ENCODE measurements around the gene ERFE. TPM values are rescaled to one million over a fixed set of nuclear protein-coding genes. Genes with fewer than 3 reads are reported as not detected.

Gene ERFE
- total RNA-seq, 4 donors from 2014 or later: 0.46 to 3.3 (median 1.3) TPM

DNA sequence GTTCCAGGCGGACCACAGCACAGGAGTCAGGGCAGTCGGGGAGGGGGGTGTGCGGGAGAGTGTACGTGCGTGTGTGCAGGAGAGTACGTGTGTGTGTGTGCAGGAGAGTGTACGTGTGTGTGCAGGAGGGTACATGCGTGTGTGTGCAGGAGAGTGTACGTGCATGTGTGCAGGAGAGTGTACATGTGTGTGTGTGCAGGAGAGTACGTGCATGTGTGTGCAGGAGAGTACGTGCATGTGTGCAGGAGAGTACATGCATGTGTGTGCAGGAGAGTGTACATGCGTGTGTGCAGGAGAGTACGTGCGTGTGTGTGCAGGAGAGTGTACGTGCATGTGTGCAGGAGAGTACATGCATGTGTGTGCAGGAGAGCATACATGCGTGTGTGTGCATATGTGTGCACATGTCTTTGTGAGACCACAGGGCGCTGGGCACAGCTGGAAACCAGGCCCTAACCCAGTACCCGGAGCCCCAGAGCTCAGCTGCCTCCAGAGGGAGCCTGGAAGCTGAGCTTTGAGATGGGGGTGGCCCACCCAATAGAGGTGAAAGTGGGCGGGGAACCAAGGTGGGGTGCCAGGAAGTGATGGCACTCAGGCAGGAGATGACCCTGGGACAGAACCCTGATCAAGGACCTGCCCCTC, 34.2 kb upstream of the ERFE start:
- peaks cover 0 to 3% of the 10 kb centered on the region in 2 donors for H3K4me1 ChIP-seq
- in situ Hi-C loops (cut with MboI; ENCODE audit: low sequenced_read_pairs in 4 of 4): no loop called here
- no peaks in the 10 kb centered on the region for H3K36me3 ChIP-seq
- H3K27me3 ChIP-seq: no peaks in the 10 kb centered on the region
- DNase-seq: no peak
- no peak for ATAC-seq
- TF ChIP-seq POLR2A (IDR thresholded peaks at IDR 0.05): no peak
- TF ChIP-seq, protein P1, sequence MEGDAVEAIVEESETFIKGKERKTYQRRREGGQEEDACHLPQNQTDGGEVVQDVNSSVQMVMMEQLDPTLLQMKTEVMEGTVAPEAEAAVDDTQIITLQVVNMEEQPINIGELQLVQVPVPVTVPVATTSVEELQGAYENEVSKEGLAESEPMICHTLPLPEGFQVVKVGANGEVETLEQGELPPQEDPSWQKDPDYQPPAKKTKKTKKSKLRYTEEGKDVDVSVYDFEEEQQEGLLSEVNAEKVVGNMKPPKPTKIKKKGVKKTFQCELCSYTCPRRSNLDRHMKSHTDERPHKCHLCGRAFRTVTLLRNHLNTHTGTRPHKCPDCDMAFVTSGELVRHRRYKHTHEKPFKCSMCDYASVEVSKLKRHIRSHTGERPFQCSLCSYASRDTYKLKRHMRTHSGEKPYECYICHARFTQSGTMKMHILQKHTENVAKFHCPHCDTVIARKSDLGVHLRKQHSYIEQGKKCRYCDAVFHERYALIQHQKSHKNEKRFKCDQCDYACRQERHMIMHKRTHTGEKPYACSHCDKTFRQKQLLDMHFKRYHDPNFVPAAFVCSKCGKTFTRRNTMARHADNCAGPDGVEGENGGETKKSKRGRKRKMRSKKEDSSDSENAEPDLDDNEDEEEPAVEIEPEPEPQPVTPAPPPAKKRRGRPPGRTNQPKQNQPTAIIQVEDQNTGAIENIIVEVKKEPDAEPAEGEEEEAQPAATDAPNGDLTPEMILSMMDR (IDR thresholded peaks at IDR 0.05 in 4 of 5, conservative IDR thresholded peaks at IDR 0.05 in 1 of 5): no peak
- no peak overlapping the region for H3K27ac ChIP-seq
- no peaks in the 10 kb centered on the region for H3K9me3 ChIP-seq
- no peak overlapping the region for H3K4me3 ChIP-seq
- intact Hi-C loops (cut with DNase I; ENCODE audit: low total_unique reads): no loop called here

DNA sequence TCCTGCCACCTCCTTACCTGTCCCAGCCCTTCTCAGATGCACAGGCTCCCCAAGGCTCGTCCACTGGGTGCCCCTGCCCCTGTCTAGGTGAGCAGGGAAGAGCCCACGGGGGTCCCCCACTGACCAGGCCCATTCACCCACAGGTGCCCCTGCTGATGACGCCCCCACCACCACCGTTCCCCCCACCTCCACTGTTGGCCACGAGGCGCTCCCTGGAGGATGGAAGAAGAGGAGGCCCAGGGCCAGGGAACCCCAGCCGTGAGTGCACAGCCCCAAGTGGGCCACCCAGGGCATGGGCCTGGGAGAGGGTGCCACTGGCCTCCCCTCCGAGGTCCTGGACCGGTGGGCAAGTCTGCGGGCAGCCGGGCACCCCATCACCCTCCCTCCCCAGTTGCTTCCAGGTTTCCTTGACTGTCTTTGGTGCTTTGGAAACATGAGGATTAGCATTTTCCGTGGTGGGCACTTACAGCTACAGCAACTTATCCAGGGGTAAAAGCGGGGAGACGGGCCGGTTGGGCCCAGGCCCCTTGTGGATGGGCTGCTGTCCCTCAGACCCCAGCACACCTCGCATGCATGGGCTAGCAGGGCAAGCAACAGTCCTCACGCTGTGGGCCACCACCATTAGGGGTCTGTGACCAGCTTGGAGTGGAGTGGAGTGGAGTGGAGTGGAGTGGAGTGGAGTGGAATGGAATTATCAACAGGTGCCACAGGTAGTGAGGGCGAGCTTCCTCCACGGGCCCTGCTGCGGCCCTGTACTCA, 33.5 kb upstream of the ERFE start:
- Histone ChIP-seq H3K36me3 (no peaks in the 10 kb centered on the region), H3K4me3 (no peak overlapping the region), H3K27me3 (no peaks in the 10 kb centered on the region), H3K9me3 (no peaks in the 10 kb centered on the region), H3K27ac (no peak overlapping the region), H3K4me1 (peaks cover 0 to 3% of the 10 kb centered on the region in 2 donors)
- DNase-seq (no peak), ATAC-seq (no peak)
- TF ChIP-seq, protein P1 (IDR thresholded peaks at IDR 0.05 in 4 of 5, conservative IDR thresholded peaks at IDR 0.05 in 1 of 5): no peak
- TF ChIP-seq POLR2A (IDR thresholded peaks at IDR 0.05): no peak
- in situ Hi-C loops (cut with MboI; ENCODE audit: low sequenced_read_pairs in 4 of 4) (no loop called here), intact Hi-C loops (cut with DNase I; ENCODE audit: low total_unique reads) (no loop called here)

DNA sequence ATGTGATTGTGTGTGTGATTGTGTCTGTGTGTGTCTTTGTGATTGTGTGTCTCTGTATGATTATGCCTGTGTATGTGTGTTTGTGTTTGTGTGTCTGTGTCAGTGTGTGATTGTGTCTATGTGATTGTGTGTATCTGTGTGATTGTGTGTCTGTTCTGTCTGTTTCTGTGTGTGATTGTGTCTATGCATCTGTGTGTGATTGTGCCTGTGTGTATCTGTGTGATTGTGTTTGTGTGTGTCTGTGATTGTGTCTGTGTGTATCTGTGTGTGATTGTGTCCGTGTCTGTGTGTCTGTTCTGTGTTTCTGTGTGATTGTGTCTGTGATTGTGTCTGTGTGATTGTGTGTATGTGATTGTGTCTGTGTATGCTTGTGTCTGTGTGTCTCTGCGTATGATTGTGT, 32.4 kb upstream of the ERFE start:
- DNase-seq: no peak
- Histone ChIP-seq H3K9me3 (no peaks in the 10 kb centered on the region), H3K27ac (no peak overlapping the region), H3K36me3 (no peaks in the 10 kb centered on the region), H3K27me3 (no peaks in the 10 kb centered on the region), H3K4me3 (no peak overlapping the region), H3K4me1 (peaks cover 0 to 3% of the 10 kb centered on the region in 2 donors)
- in situ Hi-C loops (cut with MboI; ENCODE audit: low sequenced_read_pairs in 4 of 4): no loop called here
- TF ChIP-seq, protein P1 (IDR thresholded peaks at IDR 0.05 in 4 of 5, conservative IDR thresholded peaks at IDR 0.05 in 1 of 5): no peak
- TF ChIP-seq POLR2A (IDR thresholded peaks at IDR 0.05): no peak
- no peak for ATAC-seq
- intact Hi-C loops (cut with DNase I; ENCODE audit: low total_unique reads): no loop called here

DNA sequence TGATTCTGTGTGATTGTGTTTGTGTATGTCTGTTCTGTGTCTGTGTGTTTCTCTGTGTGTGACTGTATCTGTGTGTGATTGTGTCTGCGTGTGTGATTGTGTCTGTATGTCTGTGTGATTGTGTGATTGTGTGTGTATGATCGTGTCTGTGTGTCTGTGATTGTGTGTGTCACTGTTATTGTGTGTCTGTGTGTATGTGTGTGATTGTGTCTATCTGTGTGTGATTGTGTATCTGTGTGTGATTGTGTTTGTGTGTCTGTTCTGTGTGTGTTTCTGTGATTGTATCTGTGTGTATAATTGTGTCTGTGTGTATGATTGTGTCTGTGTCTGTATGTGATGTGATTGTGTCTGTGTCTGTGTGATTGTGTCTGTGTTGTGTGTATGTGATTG, 32.0 kb upstream of the ERFE start:
- Histone ChIP-seq H3K4me3 (no peak overlapping the region), H3K27me3 (no peaks in the 10 kb centered on the region), H3K9me3 (no peaks in the 10 kb centered on the region), H3K4me1 (peaks cover 0 to 3% of the 10 kb centered on the region in 2 donors), H3K36me3 (no peaks in the 10 kb centered on the region), H3K27ac (no peak overlapping the region)
- no peak for ATAC-seq
- TF ChIP-seq, protein P1 (IDR thresholded peaks at IDR 0.05 in 4 of 5, conservative IDR thresholded peaks at IDR 0.05 in 1 of 5): no peak
- TF ChIP-seq POLR2A (IDR thresholded peaks at IDR 0.05): no peak
- intact Hi-C loops (cut with DNase I; ENCODE audit: low total_unique reads) (no loop called here), in situ Hi-C loops (cut with MboI; ENCODE audit: low sequenced_read_pairs in 4 of 4) (no loop called here)
- no peak for DNase-seq

Data from gastrocnemius medialis (tissue), 4 donors.